ENCODE measurements around the gene VAT1L. TPM values are rescaled to one million over a fixed set of nuclear protein-coding genes. Genes with fewer than 3 reads are reported as not detected.

Gene VAT1L
- total and polyA plus RNA-seq, 2 donors (not counting 3 experiments of a cell fraction or from before 2014, with no cell fraction given), result 0.46 to 1.5 TPM

- Histone ChIP-seq H3K4me1 (ENCODE audit: control insufficient read depth, extremely low read depth, insufficient read depth, low read length) (no peaks in the 10 kb centered on the region), H3K27me3 (ENCODE audit: control insufficient read depth in 2 of 2, insufficient read depth in 2 of 2, low read length in 2 of 2) (no peaks in the 10 kb centered on the region), H3K27ac (ENCODE audit: insufficient read depth, low read depth, low read length) (no peak overlapping the region), H3K4me3 (replicated peaks in 1 of 3; ENCODE audit: insufficient read depth in 1 of 3, low read depth in 1 of 3, low read length in 3 of 3) (no peak overlapping the region), H3K36me3 (ENCODE audit: control insufficient read depth in 2 of 2, extremely low read depth in 1 of 2, insufficient read depth in 2 of 2, low read length in 2 of 2) (no peaks in the 10 kb centered on the region), H3K9ac (replicated peaks; ENCODE audit: extremely low read depth, insufficient read depth, low read length) (no peak overlapping the region), H3K9me1 (replicated peaks; ENCODE audit: control insufficient read depth, extremely low read depth, insufficient read depth, low read length) (no peaks in the 10 kb centered on the region), H3K4me2 (ENCODE audit: insufficient read depth, low read length) (no peak overlapping the region), H3K79me2 (ENCODE audit: control insufficient read depth, insufficient read depth, low read length) (no peaks in the 10 kb centered on the region), H3K9me3 (replicated peaks; ENCODE audit: control insufficient read depth, insufficient read depth, low read length) (no peaks in the 10 kb centered on the region), H4K20me1 (replicated peaks; ENCODE audit: control insufficient read depth, extremely low read depth, insufficient read depth, low read length) (no peaks in the 10 kb centered on the region), H2AFZ (ENCODE audit: low read depth, low read length) (no peak overlapping the region)
- no peak for DNase-seq (ENCODE audit: low read depth, low spot score)
- CTCF ChIA-PET, result interaction anchor here (0.8 to 4.4 kb wide), 6 partner anchors 29 to 370 kb away, joined by 3 to 40 read pairs (median 5); no protein-coding TSS in a partner anchor
- dilution Hi-C loops (cut with MboI; ENCODE audit: extremely low pct_ligation_motif_present, low sequenced_read_pairs) (no loop called here), intact Hi-C loops (cut with micrococcal nuclease) (no loop called here)
- TF ChIP-seq MYC (IDR thresholded peaks at IDR 0.05; ENCODE audit: low read depth, low read length), result no peak
- TF ChIP-seq JUN (IDR thresholded peaks at IDR 0.05; ENCODE audit: borderline replicate concordance, insufficient read depth, insufficient read length, low read depth), result no peak
- TF ChIP-seq MAX (IDR thresholded peaks at IDR 0.05; ENCODE audit: insufficient read depth, insufficient read length), result no peak
- TF ChIP-seq GATA2 (IDR thresholded peaks at IDR 0.05; ENCODE audit: insufficient read depth, insufficient read length, low read depth, low read length), result no peak
- TF ChIP-seq FOS (IDR thresholded peaks at IDR 0.05; ENCODE audit: borderline replicate concordance, insufficient read depth, low read length), result no peak
- TF ChIP-seq POLR2AphosphoS5 (IDR thresholded peaks at IDR 0.05; ENCODE audit: insufficient read depth, low read depth, low read length), result no peak
- no peak for TF ChIP-seq CTCF (IDR thresholded peaks at IDR 0.05; ENCODE audit: extremely low read depth in 1 of 2, insufficient read depth in 1 of 2, low read depth in 1 of 2, low read length in 2 of 2)
- TF ChIP-seq EZH2 (IDR thresholded peaks at IDR 0.05; ENCODE audit: borderline replicate concordance, low read depth, low read length, severe bottlenecking), result no peak
- TF ChIP-seq POLR2A (IDR thresholded peaks at IDR 0.05; ENCODE audit: low read depth, low read length), result no peak
- POLR2A ChIA-PET, result no interaction called here
- BruUV-seq (replicated peaks), result no TSS peak
- FAIRE-seq, result peak; percentile 18
Observed at GRCh38 chr16:77972062-77972392, 183.7 kb downstream of the VAT1L start.
